T1000 (cell line): ENCODE measurements around the gene FMN2.
A peak's percentile ranks its signal among the peaks of the same experiment; 100 is the strongest.

Experiments
- DNase-seq: peaks from one replicate; lab custom pipeline; 2025; ENCODE audit warnings: mixed read lengths; lab: John Stamatoyannopoulos, UW

Gene FMN2

DNA sequence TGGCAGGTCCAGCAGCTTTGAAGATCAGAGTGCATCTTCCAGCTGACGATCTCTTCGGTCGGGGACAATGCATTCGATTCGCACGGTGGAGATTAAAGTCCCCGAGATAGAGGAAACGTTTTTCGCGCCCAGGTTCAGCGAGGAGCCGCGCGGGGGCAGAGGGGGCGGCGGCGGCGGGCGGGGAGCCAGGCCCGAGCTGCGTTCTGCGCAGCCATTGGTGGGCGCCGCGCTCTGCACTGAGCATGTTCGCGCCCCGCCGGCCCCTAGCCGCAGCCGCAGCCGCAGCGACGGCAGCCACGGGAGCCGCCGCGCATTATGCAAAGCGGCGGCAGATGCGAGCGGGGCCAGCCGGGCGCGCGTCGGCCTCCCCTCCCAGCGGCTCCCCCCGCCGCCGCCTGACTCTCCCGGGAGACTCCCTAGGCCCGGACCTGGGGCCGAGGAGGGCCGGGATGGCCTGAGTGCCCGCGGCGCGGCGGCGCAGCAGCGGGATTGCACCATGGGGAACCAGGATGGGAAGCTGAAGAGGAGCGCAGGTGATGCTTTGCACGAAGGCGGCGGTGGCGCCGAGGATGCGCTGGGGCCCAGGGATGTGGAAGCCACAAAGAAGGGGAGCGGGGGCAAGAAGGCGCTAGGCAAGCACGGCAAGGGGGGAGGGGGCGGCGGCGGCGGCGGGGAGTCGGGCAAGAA lies at the start of gene FMN2:
Gene FMN2 (plus strand): TSS at position 270 of the 687 bp plus-strand sequence. CDS start 227 bp downstream, at position 497.
- DNase-seq, result peak; percentile 47

DNA sequence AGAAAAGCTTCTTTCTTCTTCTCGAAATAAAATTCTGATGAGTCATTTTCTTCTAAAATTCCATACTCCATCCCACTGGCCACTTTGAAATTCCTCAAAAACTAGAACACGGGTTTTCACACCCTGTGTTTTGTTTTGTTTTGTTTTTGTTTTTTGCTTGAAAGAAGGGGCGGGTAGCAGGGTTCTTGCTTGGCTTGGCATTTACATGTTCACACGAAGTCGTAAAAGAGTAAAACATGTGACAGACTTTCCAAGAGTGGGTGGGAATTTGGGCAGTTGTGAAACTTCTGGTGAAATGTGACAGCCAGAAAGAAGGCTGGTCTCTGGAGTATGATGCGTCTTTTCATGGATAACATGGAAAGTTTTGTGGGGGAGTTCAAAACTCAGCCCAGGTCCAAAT lies 47.1 kb upstream of the FMN2 start:
- no peak for DNase-seq

DNA sequence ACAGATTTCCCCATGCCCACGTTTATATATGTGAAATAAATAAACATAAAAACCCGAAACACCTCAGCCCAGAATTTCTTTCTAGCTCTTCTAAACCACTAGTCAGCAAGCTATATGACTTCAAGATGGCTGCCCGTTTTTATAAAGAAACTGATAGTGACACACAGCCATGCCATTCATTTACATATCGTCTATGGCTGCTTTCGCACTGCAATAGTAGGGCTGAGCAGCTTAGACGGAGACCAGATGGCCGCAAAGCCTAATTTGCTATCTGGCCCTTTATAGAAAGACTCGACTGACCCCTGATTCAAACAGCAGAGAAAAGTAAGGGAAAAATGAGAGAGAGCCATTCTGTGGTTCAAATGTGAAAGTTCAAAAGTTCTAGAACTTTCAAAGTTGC lies 45.7 kb upstream of the FMN2 start:
- no peak for DNase-seq

DNA sequence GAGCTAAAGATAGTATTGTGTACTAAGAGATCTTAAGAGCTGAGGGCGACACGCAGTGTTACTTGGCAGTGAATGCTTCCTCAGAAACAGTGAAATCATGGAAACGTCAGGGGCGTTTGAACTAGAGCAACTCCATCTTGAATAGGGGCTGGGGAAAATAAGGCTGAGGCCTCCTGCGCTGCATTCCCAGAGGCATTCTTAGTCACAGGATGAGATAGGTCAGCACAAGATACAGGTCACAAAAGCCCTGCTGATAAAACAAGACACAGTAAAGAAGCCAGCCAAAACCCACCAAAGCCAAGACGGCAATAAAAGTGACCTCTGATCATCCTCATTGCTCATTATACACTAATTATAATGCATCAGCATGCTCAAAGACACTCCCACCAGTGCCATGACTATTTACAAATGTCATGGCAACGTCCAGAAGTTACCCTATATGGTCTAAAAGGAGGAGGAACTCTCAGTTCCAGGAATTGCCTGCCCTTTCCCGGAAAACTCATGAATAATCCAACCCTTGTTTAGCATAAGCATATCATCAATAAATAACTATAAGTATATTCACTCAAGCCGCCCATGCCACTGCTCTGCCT lies 37.5 kb upstream of the FMN2 start:
- no peak for DNase-seq

DNA sequence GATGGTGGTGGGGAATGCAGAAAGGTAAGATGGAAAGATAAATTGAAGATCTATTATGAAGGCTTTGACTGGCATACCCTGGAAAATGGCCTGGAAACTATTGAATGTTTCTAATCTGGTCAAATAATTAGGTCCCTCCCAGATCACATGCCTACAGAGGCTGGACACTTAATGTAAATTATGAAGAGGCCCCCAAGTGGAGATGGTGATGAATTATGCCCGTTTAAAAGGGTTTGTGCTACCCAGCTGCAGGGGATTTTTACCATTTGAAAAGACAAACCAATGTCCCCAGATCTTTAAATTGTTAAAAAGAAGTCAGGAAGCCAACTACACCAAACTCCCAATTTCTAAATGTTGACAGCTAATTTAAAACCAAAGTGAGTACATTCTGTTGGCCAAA lies 35.7 kb upstream of the FMN2 start:
- no peak for DNase-seq

DNA sequence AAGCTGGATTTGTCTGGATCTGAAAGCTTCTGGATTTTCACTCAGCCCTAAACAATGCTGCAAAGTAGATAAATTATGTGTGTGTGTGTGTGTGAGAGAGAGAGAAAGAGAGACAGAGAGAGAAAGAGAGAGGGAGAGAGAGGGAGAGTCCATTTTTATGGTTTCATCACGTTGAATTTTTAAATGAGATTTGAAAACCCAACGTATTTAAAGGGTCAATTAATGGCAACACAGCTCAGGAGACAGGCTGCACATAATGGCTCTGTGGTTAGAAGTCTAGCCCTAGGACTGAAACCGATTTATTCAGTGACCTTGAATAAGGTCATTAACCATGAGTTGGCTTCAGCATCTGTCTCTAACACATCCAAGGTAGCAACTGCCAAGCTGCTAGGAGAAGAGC lies 35.3 kb upstream of the FMN2 start:
- no peak for DNase-seq

DNA sequence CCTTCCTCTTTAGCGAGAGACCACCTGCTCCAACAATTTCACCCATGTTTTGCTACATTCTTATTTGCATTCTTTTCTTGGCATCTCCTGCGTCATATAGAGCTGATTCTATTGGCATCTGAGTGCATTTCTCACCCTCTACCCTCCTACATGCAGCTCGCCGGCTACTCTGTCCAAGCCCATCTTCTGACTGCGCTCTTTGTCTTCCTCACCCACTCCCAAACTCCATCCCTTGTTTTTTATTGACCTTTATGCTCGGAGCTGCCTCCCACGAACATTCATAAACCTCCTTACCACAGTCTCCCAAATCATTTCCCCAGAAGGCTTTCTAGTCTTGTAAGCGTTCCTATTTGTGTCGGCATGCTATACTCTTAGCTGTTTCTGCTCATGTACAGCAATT lies 33.6 kb upstream of the FMN2 start:
- no peak for DNase-seq

DNA sequence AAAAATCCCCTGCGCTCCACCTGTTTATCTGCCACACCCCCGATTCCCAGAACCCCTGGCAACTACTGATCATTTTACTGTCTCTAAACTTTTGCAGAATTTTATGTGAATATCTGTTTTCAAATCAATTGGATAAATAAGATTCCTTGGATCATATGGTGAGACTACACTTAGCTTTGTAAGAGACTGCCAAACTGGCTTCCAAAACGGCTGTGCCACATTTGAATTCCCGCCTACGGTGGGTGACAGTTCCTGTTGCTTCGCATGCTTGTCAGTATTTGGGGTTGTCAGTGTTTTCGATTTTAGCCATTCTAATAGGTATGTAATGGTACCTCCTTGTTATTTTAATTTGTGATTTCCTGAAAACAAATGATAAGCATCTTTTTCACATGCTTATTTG lies 22.7 kb upstream of the FMN2 start:
- no peak for DNase-seq

DNA sequence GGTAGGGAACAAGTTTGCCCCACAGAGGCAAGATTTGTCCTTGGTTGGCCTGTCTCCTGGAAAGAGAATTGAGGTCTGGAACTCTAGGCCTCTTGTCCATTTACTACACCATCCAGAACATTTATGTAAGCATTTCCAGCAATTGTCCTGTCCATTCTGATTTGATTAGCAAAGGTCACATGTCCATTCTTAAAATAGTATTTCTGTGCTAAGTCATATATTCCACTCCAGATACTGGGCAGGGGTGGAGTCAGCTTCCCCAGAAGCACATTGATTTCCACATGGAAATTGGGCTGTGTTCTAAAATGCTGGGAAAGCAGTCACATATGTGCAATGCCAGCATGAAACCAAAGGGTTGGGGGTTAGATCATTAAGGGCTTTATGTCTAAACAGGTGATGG lies 21.5 kb upstream of the FMN2 start:
- no peak for DNase-seq

DNA sequence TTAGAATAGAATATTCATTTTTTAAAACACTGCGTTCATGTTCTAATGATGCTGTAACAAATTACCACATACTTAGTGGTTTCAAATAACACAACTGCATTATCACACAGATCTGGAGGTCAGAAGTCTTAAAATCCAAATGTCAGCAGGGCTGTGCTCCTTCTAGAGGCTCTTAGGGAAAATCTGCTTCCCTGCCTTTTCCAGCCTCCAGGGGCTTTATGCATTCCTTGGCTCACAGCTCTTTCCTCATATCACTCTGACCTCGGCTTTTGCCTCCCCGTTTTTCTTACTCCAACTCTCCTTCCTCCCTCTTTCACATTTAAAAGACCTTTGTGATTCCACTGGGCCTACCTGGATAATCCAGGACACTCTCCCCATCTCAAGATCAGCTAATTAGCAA lies 18.6 kb upstream of the FMN2 start:
- DNase-seq, result no peak

DNA sequence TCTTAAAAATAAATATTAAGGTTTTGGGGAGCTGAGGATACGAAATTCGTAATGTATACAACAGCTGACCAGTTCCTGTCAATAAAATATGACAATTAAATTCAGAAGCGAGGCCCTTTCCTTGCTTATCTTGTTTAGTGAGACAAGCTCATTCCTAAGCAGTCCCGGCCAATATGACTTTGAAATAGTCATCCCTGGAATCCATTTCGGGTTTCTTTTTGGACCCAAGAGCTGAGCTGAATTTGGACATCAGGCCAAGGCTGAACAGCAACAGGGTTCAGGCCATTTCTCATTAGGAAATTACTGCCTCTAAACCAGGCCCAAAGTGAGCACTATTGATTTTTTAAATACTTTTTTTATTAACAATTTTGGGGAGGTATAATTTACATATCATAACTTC lies 17.3 kb upstream of the FMN2 start:
- DNase-seq, result no peak

DNA sequence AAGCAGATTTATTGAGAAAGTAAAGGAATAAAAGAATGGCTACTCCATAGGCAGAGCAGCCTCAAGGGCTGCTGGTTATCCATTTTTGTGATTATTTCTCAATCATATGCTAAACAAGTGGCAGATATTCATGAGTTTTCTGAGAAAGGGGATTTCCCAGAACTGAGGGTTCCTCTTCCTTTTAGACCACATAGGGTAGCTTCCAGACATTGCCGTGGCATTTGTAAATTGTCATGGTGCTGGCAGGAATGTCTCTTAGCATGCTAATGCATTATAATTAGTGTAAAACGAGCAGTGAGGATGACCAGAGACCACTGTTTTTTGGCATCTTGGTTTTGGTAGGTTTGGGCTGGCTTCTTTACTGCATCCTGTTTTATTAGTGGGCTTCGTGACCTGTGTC lies 16.8 kb upstream of the FMN2 start:
- DNase-seq, result no peak

DNA sequence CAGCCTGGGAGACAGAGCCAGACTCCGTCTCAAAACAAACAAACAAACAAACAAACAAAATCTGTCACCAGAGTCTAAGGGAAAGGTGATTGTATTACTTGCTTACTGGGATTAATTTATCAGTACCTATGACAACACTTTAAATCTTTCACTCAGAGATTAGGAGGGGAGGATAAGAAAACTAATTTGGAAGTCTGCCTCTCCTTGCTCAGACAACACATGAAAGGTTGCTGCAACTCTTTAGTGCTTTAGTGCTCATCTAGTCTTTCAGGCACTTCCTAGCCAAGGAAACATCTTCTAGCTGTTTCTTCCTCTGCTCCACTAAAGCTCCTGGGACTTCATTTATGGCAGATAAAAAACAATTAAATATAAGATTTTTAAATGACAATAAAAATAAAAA lies 7.3 kb upstream of the FMN2 start:
- no peak for DNase-seq

DNA sequence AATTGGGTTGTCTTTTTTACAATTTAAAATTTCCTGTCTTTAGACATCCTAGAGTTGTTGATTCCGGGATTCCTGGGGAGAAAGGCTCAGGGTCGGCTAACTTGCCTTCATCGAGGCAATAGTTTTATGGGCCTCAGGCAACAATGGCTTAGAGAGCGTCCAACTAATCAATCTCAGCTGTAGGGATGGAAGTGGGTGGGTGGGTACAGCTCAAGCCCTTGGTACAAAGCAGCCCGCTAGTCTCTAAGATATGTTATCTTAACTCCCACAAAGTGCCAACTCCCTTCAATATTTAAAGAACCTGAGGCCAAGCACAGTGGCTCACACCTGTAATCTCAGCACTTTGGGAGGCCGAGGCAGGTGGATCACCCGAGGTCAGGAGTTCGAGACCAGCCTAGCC lies 6.9 kb upstream of the FMN2 start:
- DNase-seq, result no peak

DNA sequence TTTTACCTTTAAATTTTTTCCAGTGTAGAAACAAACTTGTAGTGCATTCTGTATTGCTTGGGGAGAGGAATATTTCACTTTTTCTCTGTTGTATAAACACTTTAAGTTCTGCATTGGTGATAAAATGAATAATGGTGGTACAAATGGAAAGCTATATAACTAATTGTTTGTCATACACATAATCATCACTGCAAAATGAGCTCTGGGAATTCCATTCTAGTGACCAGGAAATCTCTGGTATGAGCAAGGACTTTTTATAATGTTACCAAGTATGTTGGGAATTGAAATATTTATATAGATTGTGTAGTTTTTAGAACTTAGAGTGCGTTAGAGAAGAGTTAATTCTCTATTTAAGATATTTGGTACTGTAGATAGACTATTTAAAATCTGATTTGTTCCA lies 5.0 kb upstream of the FMN2 start:
- DNase-seq, result no peak

DNA sequence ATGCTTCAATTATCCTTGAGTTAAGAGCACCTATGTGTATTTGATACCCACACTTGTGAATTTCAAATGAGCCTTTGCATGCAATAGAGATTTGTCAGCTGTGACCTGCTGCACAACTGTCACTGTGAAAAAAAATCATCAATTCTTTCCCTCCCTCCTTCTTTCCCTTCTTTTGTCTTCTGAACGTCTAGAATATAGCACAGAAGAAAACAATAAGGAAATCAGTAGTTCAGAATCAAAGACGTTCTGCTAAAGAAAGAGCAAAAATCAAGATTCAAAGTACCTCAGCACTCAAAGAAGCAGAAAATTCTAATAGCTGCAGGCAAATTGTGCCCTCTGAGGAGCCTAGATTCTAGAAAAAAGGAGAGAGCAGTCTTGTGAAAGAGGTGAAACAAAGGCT lies 1.7 kb upstream of the FMN2 start:
- no peak for DNase-seq

DNA sequence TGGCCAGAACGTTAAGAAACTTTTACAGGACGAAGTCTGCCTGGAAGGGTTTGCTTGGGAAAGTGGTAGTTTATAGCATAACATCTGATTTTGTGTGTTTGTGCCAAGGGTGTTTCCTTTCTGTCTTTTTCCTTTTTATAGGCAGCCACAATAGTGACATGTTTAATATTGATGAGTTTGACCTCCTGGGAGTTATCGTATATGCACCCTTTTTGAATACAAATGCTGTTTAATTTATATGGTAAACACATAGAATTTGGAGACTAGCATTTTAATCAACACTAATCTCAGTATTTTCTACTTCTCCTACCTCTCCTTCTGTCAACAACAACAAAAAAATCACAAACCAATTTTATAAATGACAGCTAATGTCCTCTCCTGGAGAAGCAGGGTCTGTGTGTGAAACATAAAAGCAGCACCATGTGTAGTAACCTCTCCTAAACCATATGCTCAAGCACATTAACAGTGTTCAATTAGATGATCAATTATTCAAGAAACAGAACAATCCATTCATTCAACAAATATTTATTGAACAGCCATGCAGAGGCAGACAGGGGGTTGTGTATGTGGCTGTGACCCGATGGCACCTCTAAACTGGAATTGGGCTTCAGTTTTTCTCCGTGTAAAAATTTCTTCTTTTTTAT lies 604 bp upstream of the FMN2 start:
- no peak for DNase-seq

DNA sequence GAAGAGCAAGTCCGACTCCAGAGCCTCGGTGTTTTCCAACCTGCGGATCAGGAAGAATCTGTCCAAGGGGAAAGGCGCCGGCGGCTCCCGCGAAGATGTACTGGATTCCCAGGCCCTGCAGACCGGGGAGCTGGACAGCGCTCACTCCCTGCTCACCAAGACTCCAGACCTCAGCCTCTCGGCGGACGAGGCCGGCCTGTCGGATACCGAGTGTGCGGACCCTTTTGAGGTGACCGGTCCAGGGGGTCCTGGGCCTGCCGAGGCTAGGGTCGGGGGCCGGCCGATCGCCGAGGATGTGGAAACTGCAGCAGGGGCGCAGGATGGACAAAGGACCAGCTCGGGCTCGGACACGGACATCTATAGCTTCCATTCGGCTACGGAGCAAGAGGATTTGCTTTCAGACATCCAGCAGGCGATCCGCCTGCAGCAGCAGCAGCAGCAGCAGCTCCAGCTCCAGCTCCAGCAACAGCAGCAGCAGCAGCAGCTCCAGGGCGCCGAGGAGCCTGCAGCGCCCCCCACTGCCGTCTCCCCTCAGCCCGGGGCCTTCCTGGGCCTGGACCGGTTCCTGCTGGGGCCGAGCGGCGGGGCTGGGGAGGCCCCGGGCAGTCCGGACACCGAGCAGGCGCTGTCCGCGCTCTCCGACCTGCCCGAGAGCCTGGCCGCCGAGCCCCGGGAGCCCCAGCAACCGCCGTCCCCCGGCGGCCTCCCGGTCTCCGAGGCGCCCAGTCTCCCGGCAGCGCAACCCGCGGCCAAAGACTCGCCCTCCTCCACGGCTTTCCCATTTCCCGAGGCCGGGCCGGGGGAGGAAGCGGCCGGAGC lies 827 bp downstream of the FMN2 start:
- no peak for DNase-seq

DNA sequence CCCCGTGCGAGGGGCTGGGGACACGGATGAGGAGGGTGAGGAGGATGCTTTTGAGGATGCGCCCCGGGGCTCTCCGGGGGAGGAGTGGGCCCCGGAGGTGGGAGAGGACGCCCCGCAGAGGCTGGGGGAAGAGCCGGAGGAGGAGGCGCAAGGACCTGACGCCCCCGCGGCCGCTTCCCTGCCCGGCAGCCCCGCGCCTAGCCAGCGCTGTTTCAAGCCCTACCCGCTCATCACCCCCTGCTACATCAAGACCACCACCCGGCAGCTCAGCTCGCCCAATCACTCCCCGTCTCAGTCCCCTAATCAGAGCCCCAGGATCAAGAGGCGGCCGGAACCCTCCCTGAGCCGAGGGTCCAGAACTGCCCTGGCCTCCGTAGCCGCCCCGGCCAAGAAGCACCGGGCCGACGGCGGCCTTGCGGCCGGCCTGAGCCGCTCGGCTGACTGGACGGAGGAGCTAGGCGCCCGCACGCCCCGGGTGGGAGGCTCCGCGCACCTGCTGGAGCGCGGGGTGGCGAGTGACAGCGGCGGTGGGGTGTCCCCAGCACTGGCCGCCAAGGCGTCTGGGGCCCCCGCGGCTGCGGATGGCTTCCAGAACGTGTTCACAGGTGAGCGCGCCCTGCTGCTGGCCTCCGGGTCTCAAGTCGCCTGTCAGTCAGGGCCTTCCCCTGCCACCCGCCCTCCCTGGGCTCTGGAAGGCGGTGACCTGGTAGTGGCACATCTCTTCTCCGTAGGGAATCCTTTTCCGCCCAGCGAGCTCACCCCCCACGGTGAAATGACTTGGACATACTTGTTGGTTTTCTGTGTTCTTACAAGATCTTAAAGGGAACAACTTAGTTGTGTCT lies 1.7 kb downstream of the FMN2 start:
- DNase-seq, result no peak

DNA sequence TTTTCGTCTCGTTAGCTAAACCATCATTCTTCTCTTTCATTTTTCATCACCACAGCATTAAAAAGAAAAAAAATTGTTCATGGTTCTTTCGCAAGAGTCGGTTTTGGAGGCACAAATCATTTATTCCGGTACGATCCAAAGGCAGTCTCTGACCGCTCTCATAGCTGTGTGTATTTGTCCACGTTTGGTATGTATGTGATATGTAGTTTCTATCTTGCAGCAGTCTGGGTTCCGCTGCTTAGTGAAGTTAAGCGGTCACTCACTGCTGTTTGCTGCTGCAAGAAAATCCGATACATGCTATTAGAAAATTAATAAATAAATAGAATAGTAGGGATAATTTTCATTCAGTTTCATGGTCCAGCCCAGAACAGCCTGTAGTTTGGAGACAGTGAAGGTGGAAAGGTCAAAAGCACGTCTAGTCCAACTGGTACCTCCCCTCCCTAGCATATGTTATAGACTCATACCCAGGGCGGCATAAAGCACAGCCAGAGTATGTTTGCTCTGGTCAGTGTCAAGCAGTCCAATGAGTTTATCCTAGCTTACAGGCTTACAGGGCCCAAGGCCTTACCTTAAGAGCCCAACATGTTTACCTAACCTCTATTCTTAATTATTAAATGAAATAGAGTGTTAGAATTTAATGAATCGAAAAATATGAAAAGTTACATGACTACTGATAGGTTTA lies 2.5 kb downstream of the FMN2 start:
- DNase-seq, result no peak

DNA sequence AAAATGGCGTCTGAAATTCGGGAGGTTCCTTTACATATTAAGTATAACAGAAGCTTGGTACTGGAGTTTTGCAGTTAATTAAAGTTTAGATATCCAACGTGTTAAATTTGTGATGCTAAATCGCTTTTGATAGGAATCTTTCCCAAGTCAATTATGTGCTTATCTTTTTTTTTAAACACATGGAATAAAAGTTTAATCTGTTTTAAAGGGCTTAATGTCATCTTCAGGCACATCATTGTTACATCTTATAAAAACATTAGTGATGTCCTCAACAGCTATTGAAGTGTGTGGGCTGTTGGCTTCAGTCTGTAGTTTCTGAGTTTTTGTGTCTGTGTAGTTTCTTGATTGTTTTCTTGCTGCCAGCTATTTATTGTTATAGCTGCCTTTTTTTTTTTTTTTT lies 5.3 kb downstream of the FMN2 start:
- DNase-seq, result no peak
